ENCODE data around the gene TCEAL3. TPM values are rescaled to one million over a fixed set of nuclear protein-coding genes. Genes with fewer than 3 reads are reported as not detected.

The TCEAL3 gene
- polyA plus RNA-seq, 3 donors = 1.8 to 3.7 (median 2.1) TPM

GRCh38 chrX:103584596-103584995 is 23.2 kb upstream of the TCEAL3 start:
- H3K4me1 ChIP-seq (ENCODE audit: control insufficient read depth in 1 of 2, insufficient read depth in 2 of 2, low read length in 2 of 2) = peaks cover 5 to 6% of the 10 kb centered on the region in 2 donors
- H3K9me3 Mint-ChIP-seq = peaks cover 0 to 4% (median 0%) of the 10 kb centered on the region in 7 donors
- no peaks in the 10 kb centered on the region for H3K36me3 ChIP-seq (replicated peaks in 1 of 2; ENCODE audit: control insufficient read depth in 1 of 2, insufficient read depth in 2 of 2, low read length in 2 of 2)
- H3K79me2 ChIP-seq (ENCODE audit: insufficient read depth, low read length) = no peaks in the 10 kb centered on the region
- no peak overlapping the region for H3K27ac ChIP-seq (ENCODE audit: low read depth in 1 of 2, low read length in 2 of 2)
- H3K36me3 Mint-ChIP-seq = no peaks in the 10 kb centered on the region
- H3K9ac ChIP-seq (ENCODE audit: insufficient read depth, low read length, poor library complexity, severe bottlenecking) = no peak overlapping the region
- H2AFZ ChIP-seq (ENCODE audit: insufficient read depth, low read depth, low read length, poor library complexity, severe bottlenecking) = no peak overlapping the region
- H3K4me2 ChIP-seq (replicated peaks; ENCODE audit: extremely low read depth, low read length, poor library complexity, severe bottlenecking) = no peak overlapping the region
- no peaks in the 10 kb centered on the region for H3K27me3 ChIP-seq (ENCODE audit: control insufficient read depth in 2 of 2, insufficient read depth in 2 of 2, low read length in 2 of 2)
- H3K4me3 ChIP-seq (replicated peaks in 1 of 3; ENCODE audit: low read depth in 2 of 3, low read length in 3 of 3) = no peak overlapping the region
- no peak overlapping the region for H3K4me3 Mint-ChIP-seq
- no peaks in the 10 kb centered on the region for H3K9me3 ChIP-seq (replicated peaks in 1 of 2; ENCODE audit: control insufficient read depth in 1 of 2, insufficient read depth in 1 of 2, low read length in 2 of 2)
- H4K20me1 ChIP-seq (ENCODE audit: insufficient read depth, low read length) = no peaks in the 10 kb centered on the region
- H3K4me1 Mint-ChIP-seq = peaks cover 8% of the 10 kb centered on the region
- no peak overlapping the region for H3K27ac Mint-ChIP-seq
- DNase-seq = no peak
- 71% methylated on average over 2 of the region's 3 CpGs for WGBS (ENCODE audit: insufficient coverage)
- no peak for TF ChIP-seq CTCF (IDR thresholded peaks at IDR 0.05)
- H3K27me3 Mint-ChIP-seq (ENCODE audit: low read depth in 3 of 3) = peaks cover 0 to 4% (median 3%) of the 10 kb centered on the region in 3 donors
- intact Hi-C loops (cut with micrococcal nuclease) = no loop called here

- H3K79me2 ChIP-seq (ENCODE audit: insufficient read depth, low read length) = no peaks in the 10 kb centered on the region
- H3K27me3 ChIP-seq (ENCODE audit: control insufficient read depth in 2 of 2, insufficient read depth in 2 of 2, low read length in 2 of 2) = no peaks in the 10 kb centered on the region
- H3K36me3 ChIP-seq (replicated peaks in 1 of 2; ENCODE audit: control insufficient read depth in 1 of 2, insufficient read depth in 2 of 2, low read length in 2 of 2) = no peaks in the 10 kb centered on the region
- Mint-ChIP-seq H3K27me3 (ENCODE audit: low read depth in 3 of 3) (peaks cover 0 to 3% (median under 1%) of the 10 kb centered on the region in 3 donors), H3K4me3 (peak within 1 kb of the TSS; percentile 93 to 95), H3K27ac (peak within 1 kb of the TSS; percentile 19 to 67 (median 43)), H3K36me3 (no peaks in the 10 kb centered on the region), H3K9me3 (peaks cover 0 to 4% (median 0%) of the 10 kb centered on the region in 7 donors), H3K4me1 (peaks cover 8% of the 10 kb centered on the region)
- 0% methylated on average over 21 of the region's 56 CpGs for WGBS (ENCODE audit: insufficient coverage)
- H3K4me2 ChIP-seq (replicated peaks; ENCODE audit: extremely low read depth, low read length, poor library complexity, severe bottlenecking) = peak within 1 kb of the TSS; percentile 66
- intact Hi-C loops (cut with micrococcal nuclease) = no loop called here
- no peaks in the 10 kb centered on the region for H3K9me3 ChIP-seq (replicated peaks in 1 of 2; ENCODE audit: control insufficient read depth in 1 of 2, insufficient read depth in 1 of 2, low read length in 2 of 2)
- H4K20me1 ChIP-seq (ENCODE audit: insufficient read depth, low read length) = no peaks in the 10 kb centered on the region
- no peak for TF ChIP-seq CTCF (IDR thresholded peaks at IDR 0.05)
- H2AFZ ChIP-seq (ENCODE audit: insufficient read depth, low read depth, low read length, poor library complexity, severe bottlenecking) = peak within 1 kb of the TSS; percentile 83
- peak within 1 kb of the TSS; percentile 59 for H3K9ac ChIP-seq (ENCODE audit: insufficient read depth, low read length, poor library complexity, severe bottlenecking)
- H3K27ac ChIP-seq (ENCODE audit: low read depth in 1 of 2, low read length in 2 of 2) = no peak within 1 kb of the TSS
- peaks cover 5 to 6% of the 10 kb centered on the region in 2 donors for H3K4me1 ChIP-seq (ENCODE audit: control insufficient read depth in 1 of 2, insufficient read depth in 2 of 2, low read length in 2 of 2)
- DNase-seq = peak in 2 of 3 donors; percentile 5 to 7
- peak within 1 kb of the TSS; percentile 71 to 76 (median 73) for H3K4me3 ChIP-seq (replicated peaks in 1 of 3; ENCODE audit: low read depth in 2 of 3, low read length in 3 of 3)
Observed at GRCh38 chrX:103585411-103586313, 22.1 kb upstream of the TCEAL3 start, which contains the start of gene TCEAL4. TCEAL4 (plus strand) TSS chrX:103585515; CDS start chrX:103586676, 1,161 bp downstream.

Data from CD14-positive monocyte (primary cell).